HG02642 (cell line): Measurements from ENCODE around the gene PI4KA.
"Not testable (repeated sequence)": the region's sequence is repeated elsewhere in the genome, so short reads cannot be mapped to it uniquely, and the experiment has no call there.

Source experiments
- ATAC-seq: cut with Tn5 transposase; IDR thresholded peaks from one replicate; pipeline ENCODE4 v1.9.1; 2021; ENCODE audit warnings: mild to moderate bottlenecking; ENCODE audit not compliant: unreplicated experiment, poor library complexity

PI4KA gene

DNA sequence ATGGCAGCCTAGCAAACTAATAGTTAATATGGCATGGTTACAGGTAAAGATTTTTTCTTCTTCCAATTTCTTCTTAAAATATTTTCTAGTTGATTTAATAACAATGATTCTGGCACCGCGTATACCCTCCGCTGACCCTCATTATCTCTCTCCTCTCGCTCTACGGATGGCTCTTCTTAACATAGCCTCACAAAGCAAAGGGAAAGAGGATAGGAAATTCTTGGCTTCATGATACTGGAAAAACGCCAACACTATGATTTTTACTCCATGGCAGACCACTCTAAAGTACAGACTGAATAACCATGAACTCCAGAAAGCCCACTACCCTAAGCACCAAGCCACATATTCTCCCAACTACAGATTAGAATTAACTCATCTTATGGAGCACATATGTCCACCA, 6.1 kb downstream of the PI4KA start:
- no peak for ATAC-seq

GRCh38 chr22:20852076-20852475, 6.5 kb downstream of the PI4KA start:
- no peak for ATAC-seq

DNA sequence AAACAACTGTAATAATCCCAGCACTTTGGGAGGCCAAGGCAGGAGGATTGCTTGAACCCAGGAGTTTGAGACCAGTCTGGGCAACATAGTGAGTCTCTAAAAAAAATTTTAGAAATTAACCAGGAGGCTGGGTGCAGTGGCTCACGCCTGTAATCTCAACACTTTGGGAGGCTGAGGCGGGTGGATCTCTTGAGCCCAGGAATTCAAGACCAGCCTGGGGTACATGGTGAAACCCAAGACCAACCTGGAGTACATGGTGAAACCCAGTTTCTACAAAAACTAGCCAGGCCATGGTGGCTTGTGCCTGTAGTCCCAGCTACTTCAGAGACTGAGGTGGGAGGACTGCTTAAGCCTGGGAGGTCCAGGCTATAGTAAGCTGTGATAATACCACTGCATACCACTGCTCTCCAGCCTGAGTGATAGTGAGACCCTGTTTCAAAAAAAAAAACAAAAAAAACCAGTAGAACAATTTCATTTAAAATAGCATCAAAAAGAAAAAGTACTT, 11.2 kb downstream of the PI4KA start:
- ATAC-seq = no peak

- no peak for ATAC-seq
Measured at GRCh38 chr22:20844055-20845037, 14.3 kb downstream of the PI4KA start.

DNA sequence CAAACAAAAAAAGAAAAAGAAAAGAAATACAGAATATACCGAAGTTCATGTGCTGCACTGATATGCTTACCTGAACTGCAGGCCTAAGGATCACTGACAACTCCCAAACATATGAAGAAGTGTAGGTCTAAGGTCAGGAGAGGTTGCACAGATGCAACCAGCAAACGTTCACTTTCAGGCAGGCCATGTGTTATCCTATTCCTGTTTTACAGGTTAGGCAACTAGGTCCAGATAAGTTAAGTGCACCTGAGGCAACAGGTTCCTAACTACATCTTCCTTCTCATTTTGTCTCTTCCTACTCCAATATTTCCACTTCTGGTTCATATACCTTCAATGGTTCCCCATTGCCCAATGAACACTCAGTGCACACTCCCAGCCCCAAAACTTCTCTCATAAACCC, 15.1 kb downstream of the PI4KA start:
- no peak for ATAC-seq

- ATAC-seq = no peak
Measured at GRCh38 chr22:20840646-20841371, 17.8 kb downstream of the PI4KA start.

DNA sequence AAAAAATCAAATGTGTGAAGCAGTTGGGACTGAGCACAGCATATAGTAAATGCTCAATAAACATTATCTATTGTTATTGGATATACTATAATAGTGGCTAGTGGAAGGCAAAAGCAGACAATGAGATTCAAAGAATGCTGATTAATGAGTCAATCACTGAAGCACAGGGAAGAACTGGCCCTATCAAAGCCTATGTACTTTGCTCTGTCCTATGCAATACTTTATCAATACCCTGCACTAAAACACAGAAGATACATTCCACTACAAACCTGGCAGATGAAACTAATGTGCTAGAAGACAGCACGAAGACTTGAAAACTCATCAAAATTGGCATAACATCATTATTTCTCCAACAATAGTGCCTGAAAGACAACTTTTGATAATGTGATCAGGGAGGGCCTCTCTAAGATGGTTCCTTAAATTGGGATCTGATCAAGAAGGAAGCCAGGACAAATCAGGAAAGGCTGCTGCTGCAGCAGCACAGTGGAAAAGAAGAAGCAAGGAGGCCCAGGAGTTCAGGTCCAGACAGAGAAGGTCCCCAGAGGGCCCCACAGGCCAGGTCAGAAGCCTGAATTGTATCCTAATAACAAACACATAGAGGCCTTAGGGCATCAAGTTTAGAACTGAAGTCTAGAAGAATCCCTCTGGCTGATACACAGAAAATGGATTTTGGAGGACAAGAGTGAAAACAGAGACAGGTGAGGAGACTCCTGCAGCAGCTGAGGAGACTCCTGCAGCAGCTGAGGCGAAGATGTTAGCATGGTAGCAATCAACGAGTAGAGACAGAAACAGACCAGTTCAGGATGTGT, 18.6 kb downstream of the PI4KA start:
- no peak for ATAC-seq

GRCh38 chr22:20839354-20839753, 19.3 kb downstream of the PI4KA start:
- ATAC-seq = not testable (repeated sequence)

DNA sequence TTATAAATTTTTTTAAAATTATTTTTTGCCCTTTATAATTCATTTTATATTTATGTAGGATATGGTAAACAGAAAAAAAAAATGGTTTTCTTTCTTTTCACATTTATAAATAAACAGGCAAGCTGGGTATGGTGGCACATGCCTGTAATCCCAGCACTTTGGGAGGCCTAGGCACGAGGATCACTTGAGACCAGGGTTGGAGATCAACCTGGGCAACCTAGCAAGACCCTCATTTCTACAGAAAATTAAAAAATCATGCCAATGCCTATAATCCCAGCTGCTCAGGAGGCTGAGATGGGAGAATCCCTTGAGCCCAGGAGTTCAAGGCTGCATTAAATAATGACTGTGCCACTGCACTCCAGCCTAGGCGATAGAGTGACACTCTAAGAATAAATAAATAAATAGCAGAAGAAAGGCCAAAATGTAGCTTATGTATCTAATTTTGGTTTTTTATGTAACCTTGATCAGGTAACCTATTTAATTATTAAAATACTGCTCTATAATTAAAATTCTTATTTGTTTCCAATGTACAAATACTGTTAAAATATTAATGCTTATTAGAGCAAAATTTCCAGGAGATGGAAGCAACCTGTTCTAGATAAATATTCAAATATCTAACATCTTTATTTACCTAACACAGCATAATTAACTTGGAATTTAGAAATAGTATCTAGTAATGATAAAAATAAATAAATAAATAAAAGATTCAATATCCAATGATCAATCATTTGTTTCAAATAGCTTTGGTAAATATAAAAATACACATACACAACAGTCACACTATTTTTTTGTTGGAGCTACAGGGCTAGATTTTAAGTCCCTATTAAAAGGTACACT, 21.4 kb downstream of the PI4KA start:
- no peak for ATAC-seq

GRCh38 chr22:20834725-20835124, 23.9 kb downstream of the PI4KA start:
- no peak for ATAC-seq

DNA sequence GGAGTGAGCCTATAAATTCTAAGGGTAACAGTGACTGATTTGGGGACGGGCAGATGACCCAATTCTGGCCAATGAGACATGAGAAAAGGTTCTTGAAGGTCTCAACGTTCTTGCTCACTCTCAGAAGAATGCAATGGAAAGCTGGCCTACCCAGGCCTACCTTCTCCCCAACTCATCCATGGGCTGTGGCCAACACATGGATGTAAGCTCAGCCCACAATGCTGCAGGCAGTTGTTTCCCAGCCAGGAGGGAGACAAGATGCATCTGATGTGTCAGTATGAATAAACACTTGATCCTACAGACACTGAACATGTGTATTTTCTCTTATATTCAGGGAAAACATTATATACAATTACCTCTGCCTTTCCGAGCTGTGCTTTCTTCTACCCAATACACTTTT, 24.4 kb downstream of the PI4KA start:
- no peak for ATAC-seq

DNA sequence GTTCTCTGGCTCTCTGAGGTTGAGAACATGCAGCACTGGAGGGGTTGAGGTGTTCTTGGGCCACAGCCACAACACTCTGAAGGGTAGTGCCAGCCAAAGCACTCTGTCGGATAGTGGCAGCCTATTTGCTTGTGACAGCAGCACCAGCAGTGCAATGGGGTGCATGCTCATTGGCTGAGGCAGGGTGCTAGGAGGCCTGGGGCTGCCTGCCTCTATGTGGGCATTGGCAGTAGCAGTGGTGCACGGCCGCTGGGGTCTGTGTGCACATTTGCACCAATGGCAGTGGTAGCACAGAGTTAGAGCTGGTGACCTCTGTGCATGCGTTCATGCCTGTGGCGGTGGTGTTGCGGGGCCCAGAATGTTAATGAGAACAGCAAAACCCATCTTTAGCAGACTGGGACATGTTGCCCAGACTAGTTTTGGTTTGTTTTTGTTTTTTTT, 25.4 kb downstream of the PI4KA start:
- no peak for ATAC-seq

- no peak for ATAC-seq
Measured at GRCh38 chr22:20829491-20830134, 29.0 kb downstream of the PI4KA start.

- not testable (repeated sequence) for ATAC-seq
Measured at GRCh38 chr22:20826373-20827152, 32.0 kb downstream of the PI4KA start.

DNA sequence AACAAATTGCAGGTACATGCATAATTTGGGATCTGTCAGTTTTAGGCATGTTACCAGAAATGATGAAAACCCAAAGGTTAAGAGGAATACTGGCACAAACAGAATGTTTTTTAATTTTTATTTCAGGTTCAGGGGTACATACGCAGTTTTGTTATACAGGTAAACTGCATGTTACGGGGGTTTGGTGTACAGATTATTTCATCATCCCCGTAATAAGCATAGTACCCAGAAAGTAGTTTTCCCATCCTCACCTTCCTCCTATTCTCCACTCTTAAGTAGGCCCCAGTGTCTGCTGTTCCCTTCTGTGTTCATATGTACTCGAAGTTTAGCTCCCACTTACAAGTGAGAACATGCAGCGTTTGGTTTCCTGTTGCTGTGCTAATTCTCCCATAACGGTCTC, 33.0 kb downstream of the PI4KA start:
- no peak for ATAC-seq

DNA sequence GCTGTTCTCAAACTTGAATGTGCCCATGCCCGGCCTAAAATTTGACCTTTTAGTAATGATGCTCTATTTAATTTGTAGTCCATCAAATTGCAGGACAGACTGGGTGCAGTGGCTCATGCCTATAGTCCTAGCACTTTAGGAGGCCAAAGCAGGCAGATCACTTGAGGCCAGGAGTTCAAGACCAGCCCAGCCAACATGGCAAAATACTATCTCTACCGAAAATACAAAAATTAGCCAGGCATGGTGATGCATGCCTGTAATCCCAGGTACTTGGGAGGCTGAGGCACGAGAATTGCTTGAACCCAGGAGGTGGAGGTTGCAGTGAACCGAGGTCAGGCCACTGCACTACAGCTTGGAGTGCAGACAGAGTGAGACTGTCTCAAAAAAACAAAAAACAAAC, 33.4 kb downstream of the PI4KA start:
- not testable (repeated sequence) for ATAC-seq

DNA sequence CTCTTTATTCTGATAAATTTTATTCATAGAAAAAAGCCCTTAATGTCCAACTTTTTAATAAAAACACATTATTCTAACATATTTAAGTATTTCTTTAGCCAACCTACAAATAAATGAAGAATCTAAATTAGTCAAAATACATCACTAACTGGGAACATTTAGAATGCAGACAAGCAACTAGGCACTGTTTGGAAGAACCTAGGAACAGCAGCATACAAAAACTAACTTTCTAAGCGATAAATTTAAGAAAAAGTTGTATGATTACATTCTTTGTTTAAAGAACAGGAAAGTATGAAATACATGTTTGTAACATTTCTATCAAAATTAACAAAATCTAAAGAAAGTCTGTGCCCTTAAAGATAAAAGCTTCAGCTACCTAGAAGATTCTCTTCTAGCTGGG, 35.3 kb downstream of the PI4KA start:
- ATAC-seq = no peak

- ATAC-seq = no peak
Measured at GRCh38 chr22:20822240-20822639, 36.4 kb downstream of the PI4KA start.
